Activated CD8-positive, alpha-beta T cell treated with anti-CD3 and anti-CD28 coated beads for 36 hours (primary cell): ENCODE measurements around the gene MAEA. TPM values are rescaled to one million over a fixed set of nuclear protein-coding genes. Genes with fewer than 3 reads are reported as not detected.

Experiments
- ATAC-seq: fragments of 200-7000 bp; cut with Tn5 transposase; one replicate; pipeline ENCODE4 v1.10.0; 2021; ENCODE audit warnings: mild to moderate bottlenecking, moderate library complexity
- CTCF ChIA-PET: fragments of 350-600 bp; sonication (Branson Sonifier 250); formaldehyde crosslinking; loops from one replicate; lab custom pipeline; 2021; ENCODE audit warnings: antibody characterized with exemption; lab: Charles Lee
- POLR2A ChIA-PET: fragments of 350-600 bp; sonication (Branson Sonifier 250); formaldehyde crosslinking; loops from one replicate; lab custom pipeline; 2021; ENCODE audit warnings: antibody characterized with exemption; lab: Charles Lee
- DNase-seq: peaks from one replicate; pipeline ENCODE4 v3.0.0-alpha.2; 2020
- H3K27ac Mint-ChIP-seq: one replicate; pipeline ENCODE4 v1.8.0; 2021; ENCODE audit warnings: mild to moderate bottlenecking, mixed read lengths
- H3K27me3 Mint-ChIP-seq: one replicate; pipeline ENCODE4 v1.8.0; 2021; ENCODE audit warnings: mixed read lengths
- H3K36me3 Mint-ChIP-seq: one replicate; pipeline ENCODE4 v1.8.0; 2021; ENCODE audit warnings: low read depth, mixed read lengths
- H3K4me1 Mint-ChIP-seq: one replicate; pipeline ENCODE4 v1.8.0; 2021; ENCODE audit warnings: low read depth, mixed read lengths
- H3K4me3 Mint-ChIP-seq: one replicate; pipeline ENCODE4 v1.8.0; 2021; ENCODE audit warnings: mild to moderate bottlenecking, moderate library complexity, mixed read lengths
- H3K9me3 Mint-ChIP-seq: one replicate; pipeline ENCODE4 v1.8.0; 2021; ENCODE audit warnings: mixed read lengths
- CTCF ChIP-seq: fragments of 200-600 bp; IDR thresholded peaks from one replicate; pipeline ENCODE4 v1.8.0; 2022; ENCODE audit warnings: antibody characterized with exemption, mild to moderate bottlenecking
- intact Hi-C: fragments of 100-400 bp; cut with micrococcal nuclease; formaldehyde crosslinking; loops from one replicate; pipeline ENCODE4 v1.10.0; 2022
- total RNA-seq, 2 experiments: library from RNA; stranded (reverse); gene quantifications; one replicate each; pipeline ENCODE4 v1.2.3, GENCODE V29; 2021

The MAEA gene
- total RNA-seq, 2 experiments from 2014 or later, result 32.3 to 37.0 TPM

DNA sequence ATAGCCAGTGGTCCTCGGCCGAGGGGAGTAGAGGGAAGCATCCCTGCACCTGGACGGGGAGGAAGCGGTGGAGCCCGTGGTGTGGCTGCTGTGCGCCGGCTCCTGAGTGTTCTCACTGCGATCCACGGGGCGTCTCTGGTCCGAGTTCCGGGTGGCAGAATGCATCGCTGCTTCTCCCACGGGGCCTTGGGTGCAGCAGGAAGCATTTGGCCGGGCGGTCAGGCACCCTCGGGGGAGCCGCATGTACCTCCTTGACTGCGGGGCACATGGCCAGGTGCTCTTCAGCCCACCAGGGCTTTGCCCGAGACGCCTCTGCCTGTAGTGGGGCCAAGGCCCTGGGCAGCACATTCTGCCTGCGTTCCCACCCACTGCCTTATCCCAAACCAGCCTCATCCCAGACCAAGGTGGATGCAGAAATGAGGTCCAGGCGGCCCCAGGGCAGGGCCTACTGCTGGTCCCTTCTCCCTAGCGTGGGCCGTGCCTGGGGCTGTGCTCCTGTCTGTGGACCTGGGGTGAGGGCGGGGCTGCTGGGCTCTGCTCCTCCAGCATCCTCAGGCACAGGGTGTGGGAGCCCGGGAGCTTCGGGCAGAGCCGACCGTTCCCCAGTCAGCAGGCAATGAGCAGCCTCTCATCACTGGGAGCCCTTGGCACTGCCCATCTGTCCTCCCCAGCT, 89.0 kb downstream of the MAEA start:
- DNase-seq, result no peak

GRCh38 chr4:1379351-1379781, 89.7 kb downstream of the MAEA start:
- Mint-ChIP-seq H3K9me3 (no peaks in the 10 kb centered on the region), H3K4me1 (no peaks in the 10 kb centered on the region), H3K27ac (no peak overlapping the region), H3K4me3 (no peak overlapping the region), H3K27me3 (no peaks in the 10 kb centered on the region), H3K36me3 (no peaks in the 10 kb centered on the region)
- intact Hi-C loops, result no loop called here
- ATAC-seq (no peak), DNase-seq (no peak)
- ChIA-PET POLR2A (no interaction called here), CTCF (no interaction called here)
- no peak for TF ChIP-seq CTCF

More for the DNA sequence above, 89.0 kb downstream of the MAEA start:
- intact Hi-C loops, result no loop called here
- H3K4me3 Mint-ChIP-seq, result no peak overlapping the region
- no peak for ATAC-seq
- no peak for TF ChIP-seq CTCF
- ChIA-PET POLR2A (no interaction called here), CTCF (no interaction called here)
- no peaks in the 10 kb centered on the region for H3K9me3 Mint-ChIP-seq
- H3K36me3 Mint-ChIP-seq, result peaks cover under 1% of the 10 kb centered on the region
- H3K27ac Mint-ChIP-seq, result no peak overlapping the region
- no peaks in the 10 kb centered on the region for H3K27me3 Mint-ChIP-seq
- no peaks in the 10 kb centered on the region for H3K4me1 Mint-ChIP-seq

DNA sequence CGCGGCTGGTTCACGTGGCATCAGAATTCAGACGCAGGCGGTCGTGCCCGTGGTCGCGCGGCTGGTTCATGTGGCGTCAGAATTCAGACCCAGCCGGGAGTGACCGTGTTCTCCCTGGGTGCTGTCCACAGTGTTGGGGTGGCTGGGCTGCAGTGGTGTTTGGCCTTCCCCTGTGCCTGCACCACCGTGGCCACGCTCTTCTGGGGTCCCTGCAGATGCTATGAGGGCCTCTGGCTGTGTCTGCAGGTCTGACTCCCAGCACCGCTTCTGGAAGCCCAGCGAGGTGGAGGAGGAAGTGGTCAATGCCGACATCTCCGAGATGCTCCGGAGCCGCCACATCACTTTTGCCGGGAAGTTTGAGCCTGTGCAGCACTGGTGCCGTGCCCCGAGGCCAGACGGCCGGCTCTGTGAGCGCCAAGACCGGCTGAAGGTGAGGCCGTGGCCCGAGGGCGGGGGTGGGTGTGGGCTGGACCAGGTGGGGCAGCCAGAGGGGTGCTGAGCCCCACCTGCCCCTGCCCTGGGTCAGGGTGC, 90.2 kb downstream of the MAEA start:
- POLR2A ChIA-PET, result no interaction called here
- intact Hi-C loops, result no loop called here
- ATAC-seq (no peak), DNase-seq (no peak)
- H3K36me3 Mint-ChIP-seq, result no peaks in the 10 kb centered on the region
- CTCF ChIA-PET, result no interaction called here
- H3K27me3 Mint-ChIP-seq, result no peaks in the 10 kb centered on the region
- TF ChIP-seq CTCF, result no peak
- H3K9me3 Mint-ChIP-seq, result no peaks in the 10 kb centered on the region
- H3K4me3 Mint-ChIP-seq, result no peak overlapping the region
- no peaks in the 10 kb centered on the region for H3K4me1 Mint-ChIP-seq
- no peak overlapping the region for H3K27ac Mint-ChIP-seq

GRCh38 chr4:1380368-1381151, 90.9 kb downstream of the MAEA start:
- H3K27ac Mint-ChIP-seq, result no peak overlapping the region
- CTCF ChIA-PET, result no interaction called here

More at GRCh38 chr4:1380368-1381151, 90.9 kb downstream of the MAEA start:
- Mint-ChIP-seq H3K4me1 (no peaks in the 10 kb centered on the region), H3K36me3 (no peaks in the 10 kb centered on the region), H3K4me3 (no peak overlapping the region), H3K9me3 (no peaks in the 10 kb centered on the region), H3K27me3 (no peaks in the 10 kb centered on the region)
- intact Hi-C loops, result no loop called here
- DNase-seq (no peak), ATAC-seq (no peak)
- TF ChIP-seq CTCF, result no peak
- POLR2A ChIA-PET, result no interaction called here
